Ovary (tissue), 9 donors: ENCODE data around the gene TCF12. TPM values are rescaled to one million over a fixed set of nuclear protein-coding genes. Genes with fewer than 3 reads are reported as not detected.
A peak's percentile ranks its signal among the peaks of the same experiment; 100 is the strongest.

Experiments
- DNase-seq, 5 donors: peaks; one replicate each; pipeline ENCODE4 v3.0.0-alpha.2; 2019 to 2020
- H3K27ac ChIP-seq, 2 donors: fragments of 200-600 bp; one replicate each; pipeline versions ENCODE4 v1.5.1 to v1.8.0; 2019 to 2022
- H3K27me3 ChIP-seq: fragments of 200-600 bp; one replicate; pipeline ENCODE4 v1.8.0; 2022
- H3K36me3 ChIP-seq: fragments of 200-600 bp; sonication (generic); one replicate; pipeline ENCODE4 v1.5.1; 2019
- H3K4me1 ChIP-seq: one replicate; pipeline ENCODE4 v1.8.1; 2013; ENCODE audit warnings: mild to moderate bottlenecking, moderate library complexity; ENCODE audit not compliant: insufficient read depth
- H3K4me3 ChIP-seq: fragments of 200-600 bp; sonication (generic); one replicate; pipeline ENCODE4 v1.5.1; 2017
- H3K9me3 ChIP-seq, 2 donors: fragments of 200-600 bp in 1 of 2; sonication (generic) in 1 of 2; one replicate each; pipeline versions ENCODE4 v1.5.1 to v1.8.1; 2013 to 2019; ENCODE audit warnings: mild to moderate bottlenecking in 1 of 2, moderate library complexity in 1 of 2
- EP300 ChIP-seq: sonication (generic); formaldehyde crosslinking; IDR thresholded peaks from one replicate; pipeline ENCODE4 v1.6.1; 2017; ENCODE audit warnings: antibody characterized with exemption
- POLR2A ChIP-seq: fragments of 450-650 bp; IDR thresholded peaks from one replicate; pipeline ENCODE4 v1.6.1; 2017; ENCODE audit warnings: antibody characterized with exemption, mild to moderate bottlenecking, moderate library complexity
- WGBS, 3 donors: extraction: QIAGEN DNeasy Blood & Tissue Kit in 1 of 3; methylation state at CpG; one replicate each; pipeline versions ENCODE4 v1.1.5 to v1.1.7; 2013 to 2017; 5-methylcytosine and 5-hydroxymethylcytosine counted together
- intact Hi-C, 4 donors: fragments of 100-400 bp; cut with DNase I; formaldehyde crosslinking; loops; one replicate each; pipeline versions ENCODE4 v1.11.0 to v1.15.1; 2022 to 2023
- polyA plus RNA-seq, 2 donors: library from polyadenylated mRNA; stranded (reverse); fragments of 200-250 nt in 1 of 2; fragments of 350-450 nt in 1 of 2; fragmentation: Illumina TruSeq in 1 of 2; extraction: RNeasy Lipid Tissue Mini Kit (QIAGEN cat#74804) in 1 of 2; gene quantifications; one replicate each; pipeline ENCODE4 v1.2.3, GENCODE V29; 2013 to 2014
- total RNA-seq, 7 donors: library from RNA; depleted of rRNA in 2 of 7; stranded (reverse); fragments of >200 nt in 2 of 7; fragmentation: NEBNext Ultra II Directional in 3 of 7; extraction: Animal tissue kit (Norgen Biotek cat#: 25700) in 3 of 7; gene quantifications; one replicate each; pipeline versions ENCODE4 v1.1.0 to v1.2.4, GENCODE V29; 2016 to 2023
- TF ChIP-seq, protein P1 (sequence below), 3 donors: fragments of 450-650 bp in 2 of 3; fragments of 200-600 bp in 1 of 3; IDR thresholded peaks; one replicate each; pipeline versions ENCODE4 v1.5.1 to v1.8.0; 2016 to 2022; ENCODE audit warnings: antibody characterized with exemption in 3 of 3, mild to moderate bottlenecking in 1 of 3
- donor health status: DM: no; HTN: no; CAD: no; lungs with moderate emphysema.
- donor health status: DM: no; HTN: no; CAD: no.
- donor health status: Bipolar disorder and iron deficiency.
- donor health status: DM: yes; HTN: yes; CAD: no.
- donor health status: DM: no; HTN: no; CAD: no.
- donor health status: DM: yes; HTN: yes; CAD: no.

The TCF12 gene
- total and polyA plus RNA-seq, 9 donors, result 28.6 to 150 (median 116) TPM

GRCh38 chr15:57028176-57028575 lies 109.7 kb downstream of the TCF12 start:
- no peaks in the 10 kb centered on the region for H3K9me3 ChIP-seq
- H3K4me3 ChIP-seq, result no peak overlapping the region
- WGBS, 3 donors, result 86 to 96% (median 89%) methylated on average over 7 of the region's 7 CpGs
- H3K4me1 ChIP-seq, result peaks cover 13% of the 10 kb centered on the region
- TF ChIP-seq POLR2A, result no peak
- no peak for TF ChIP-seq EP300
- TF ChIP-seq, protein P1, sequence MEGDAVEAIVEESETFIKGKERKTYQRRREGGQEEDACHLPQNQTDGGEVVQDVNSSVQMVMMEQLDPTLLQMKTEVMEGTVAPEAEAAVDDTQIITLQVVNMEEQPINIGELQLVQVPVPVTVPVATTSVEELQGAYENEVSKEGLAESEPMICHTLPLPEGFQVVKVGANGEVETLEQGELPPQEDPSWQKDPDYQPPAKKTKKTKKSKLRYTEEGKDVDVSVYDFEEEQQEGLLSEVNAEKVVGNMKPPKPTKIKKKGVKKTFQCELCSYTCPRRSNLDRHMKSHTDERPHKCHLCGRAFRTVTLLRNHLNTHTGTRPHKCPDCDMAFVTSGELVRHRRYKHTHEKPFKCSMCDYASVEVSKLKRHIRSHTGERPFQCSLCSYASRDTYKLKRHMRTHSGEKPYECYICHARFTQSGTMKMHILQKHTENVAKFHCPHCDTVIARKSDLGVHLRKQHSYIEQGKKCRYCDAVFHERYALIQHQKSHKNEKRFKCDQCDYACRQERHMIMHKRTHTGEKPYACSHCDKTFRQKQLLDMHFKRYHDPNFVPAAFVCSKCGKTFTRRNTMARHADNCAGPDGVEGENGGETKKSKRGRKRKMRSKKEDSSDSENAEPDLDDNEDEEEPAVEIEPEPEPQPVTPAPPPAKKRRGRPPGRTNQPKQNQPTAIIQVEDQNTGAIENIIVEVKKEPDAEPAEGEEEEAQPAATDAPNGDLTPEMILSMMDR (IDR thresholded peaks at IDR 0.05), result no peak
- H3K27me3 ChIP-seq, result no peaks in the 10 kb centered on the region
- DNase-seq, result no peak
- no peaks in the 10 kb centered on the region for H3K36me3 ChIP-seq
- intact Hi-C loops, result no loop called here
- no peak overlapping the region for H3K27ac ChIP-seq

DNA sequence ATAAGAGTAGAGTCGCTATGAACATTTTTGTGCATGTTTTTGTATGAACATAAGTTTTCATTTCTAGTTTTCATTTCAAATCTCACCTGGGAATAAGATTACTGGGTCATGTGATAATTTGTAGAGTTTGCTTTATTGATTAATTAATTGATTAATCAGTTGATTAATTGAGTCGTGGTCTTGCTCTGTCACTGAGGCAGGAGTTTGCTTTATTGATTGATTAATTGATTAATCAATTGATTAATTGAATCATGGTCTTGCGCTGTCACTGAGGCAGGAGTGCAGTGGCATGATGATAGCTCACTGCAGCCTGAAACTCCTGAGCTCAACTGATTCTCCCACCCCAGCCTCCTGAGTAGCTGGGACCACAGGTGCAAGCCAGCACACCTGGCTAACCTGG lies 111.6 kb downstream of the TCF12 start:
- Histone ChIP-seq H3K27me3 (no peaks in the 10 kb centered on the region), H3K4me1 (peaks cover 10% of the 10 kb centered on the region), H3K4me3 (no peak overlapping the region), H3K9me3 (no peaks in the 10 kb centered on the region), H3K27ac (no peak overlapping the region), H3K36me3 (no peaks in the 10 kb centered on the region)
- no peak for DNase-seq
- WGBS, 3 donors, result 90 to 95% (median 93%) methylated on average over 3 of the region's 3 CpGs
- intact Hi-C loops, result no loop called here
- no peak for TF ChIP-seq EP300
- no peak for TF ChIP-seq POLR2A
- TF ChIP-seq, protein P1 (IDR thresholded peaks at IDR 0.05), result no peak

- H3K27me3 ChIP-seq, result no peaks in the 10 kb centered on the region
- no peak for DNase-seq
- H3K27ac ChIP-seq, result peak overlapping the region in 1 of 2 donors; percentile 46
- TF ChIP-seq POLR2A (no peak), EP300 (no peak)
- TF ChIP-seq, protein P1 (IDR thresholded peaks at IDR 0.05), result no peak
- intact Hi-C loops, result no loop called here
- WGBS, 3 donors, result 12 to 32% (median 27%) methylated on average over 1 of the region's 1 CpG
- H3K9me3 ChIP-seq, result no peaks in the 10 kb centered on the region
- H3K36me3 ChIP-seq, result no peaks in the 10 kb centered on the region
- H3K4me3 ChIP-seq, result no peak overlapping the region
- H3K4me1 ChIP-seq, result peaks cover 9% of the 10 kb centered on the region
Measured at GRCh38 chr15:57031082-57031481, 112.6 kb downstream of the TCF12 start.

DNA sequence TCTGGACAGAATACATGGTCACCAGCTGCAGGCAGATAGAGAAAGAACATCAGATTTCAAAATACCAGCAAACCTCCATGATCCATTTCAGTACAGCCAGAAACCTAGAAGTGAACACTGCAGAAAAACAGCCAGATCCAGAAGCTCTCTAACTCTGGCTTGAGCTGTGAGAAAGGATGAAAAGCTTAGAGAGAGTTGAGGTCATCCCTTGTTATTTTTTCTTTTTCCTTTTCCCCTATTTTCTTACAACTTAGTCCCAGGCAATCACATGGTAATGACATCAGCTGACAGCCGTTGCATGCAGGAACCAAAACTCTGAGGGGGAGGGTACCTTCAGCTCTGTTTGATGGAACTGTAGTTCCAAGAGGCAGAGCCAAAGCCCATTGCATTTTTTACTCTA lies 113.2 kb downstream of the TCF12 start:
- peak in 3 of 5 donors; percentile 33 to 40 (median 37) for DNase-seq
- H3K27me3 ChIP-seq, result no peaks in the 10 kb centered on the region
- TF ChIP-seq, protein P1 (IDR thresholded peaks at IDR 0.05), result no peak
- TF ChIP-seq EP300 (no peak), POLR2A (no peak)
- H3K9me3 ChIP-seq, result no peaks in the 10 kb centered on the region
- no peak overlapping the region for H3K4me3 ChIP-seq
- H3K27ac ChIP-seq, result peak overlapping the region in 1 of 2 donors; percentile 46
- WGBS, 3 donors, result 0 to 3% (median 0%) methylated on average over 1 of the region's 1 CpG
- H3K4me1 ChIP-seq, result peaks cover 9% of the 10 kb centered on the region
- intact Hi-C loops, result no loop called here
- H3K36me3 ChIP-seq, result no peaks in the 10 kb centered on the region
